DOHH2 (cell line): Measurements from ENCODE around the gene SSPN.

Experiments
- H3F3A ChIP-seq: fragments of 200-600 bp; sonication (generic), shearing (Covaris generic); 2 replicates; pipeline ENCODE4 v1.6.0; 2016; ENCODE audit warnings: antibody characterized with exemption, mild to moderate bottlenecking; ENCODE audit not compliant: control insufficient read depth, insufficient read depth
- H3K27ac ChIP-seq: fragments of 200-600 bp; sonication (generic); 2 replicates; pipeline ENCODE4 v1.5.1; 2014; ENCODE audit warnings: low read depth, mild to moderate bottlenecking, low read length, moderate library complexity
- H3K27me3 ChIP-seq: fragments of 200-600 bp; sonication (generic); 2 replicates; pipeline ENCODE4 v1.6.1; 2014; ENCODE audit warnings: mild to moderate bottlenecking, low read length, mixed read lengths; ENCODE audit not compliant: control insufficient read depth
- H3K36me3 ChIP-seq: fragments of 200-600 bp; sonication (generic); 2 replicates; pipeline ENCODE4 v1.6.1; 2014; ENCODE audit warnings: mild to moderate bottlenecking, low read length, moderate library complexity, mixed read lengths; ENCODE audit not compliant: control insufficient read depth
- H3K4me1 ChIP-seq: fragments of 200-600 bp; sonication (generic); 2 replicates; pipeline ENCODE4 v1.6.1; 2014; ENCODE audit warnings: mild to moderate bottlenecking, low read length, mixed read lengths; ENCODE audit not compliant: control insufficient read depth
- H3K4me2 ChIP-seq: fragments of 200-600 bp; sonication (generic); 2 replicates; pipeline ENCODE4 v1.6.0; 2014; ENCODE audit warnings: mild to moderate bottlenecking, low read length, moderate library complexity
- H3K4me3 ChIP-seq: fragments of 200-600 bp; sonication (generic); 2 replicates; pipeline ENCODE4 v1.5.1; 2014; ENCODE audit warnings: mild to moderate bottlenecking, low read length, mixed read lengths
- H3K79me2 ChIP-seq: fragments of 200-600 bp; sonication (generic); 2 replicates; pipeline ENCODE4 v1.6.1; 2014; ENCODE audit warnings: mild to moderate bottlenecking, low read length, mixed read lengths; ENCODE audit not compliant: control insufficient read depth
- H3K9me2 ChIP-seq: fragments of 200-600 bp; sonication (generic); replicated peaks from 2 replicates; pipeline ENCODE4 v1.6.1; 2014; ENCODE audit warnings: mild to moderate bottlenecking, low read length, mixed read lengths; ENCODE audit not compliant: control insufficient read depth
- H3K9me3 ChIP-seq: fragments of 200-600 bp; sonication (generic); 2 replicates; pipeline ENCODE4 v1.6.1; 2014; ENCODE audit warnings: antibody characterized with exemption, low read length, mixed read lengths; ENCODE audit not compliant: control insufficient read depth, insufficient read depth
- H4K20me1 ChIP-seq: fragments of 200-600 bp; sonication (generic); 2 replicates; pipeline ENCODE4 v1.6.0; 2014; ENCODE audit warnings: low read depth, mild to moderate bottlenecking, antibody characterized with exemption, low read length, moderate library complexity; ENCODE audit not compliant: control insufficient read depth, insufficient read depth
- CTCF ChIP-seq: fragments of 200-600 bp; sonication (generic); IDR thresholded peaks from one replicate; pipeline ENCODE4 v1.5.1; 2014; ENCODE audit warnings: antibody characterized with exemption, mild to moderate bottlenecking, low read depth, low read length; ENCODE audit not compliant: poor library complexity, severe bottlenecking
- EZH2phosphoT487 ChIP-seq: fragments of 200-600 bp; sonication (generic); IDR thresholded peaks from 2 replicates; pipeline ENCODE4 v1.6.1; 2017; ENCODE audit warnings: borderline replicate concordance, mild to moderate bottlenecking, antibody characterized with exemption, low read length, moderate library complexity, mixed read lengths

The SSPN gene

GRCh38 chr12:26278666-26279065 lies 83.3 kb downstream of the SSPN start:
- TF ChIP-seq CTCF (no peak), EZH2phosphoT487 (no peak)
- Histone ChIP-seq H4K20me1 (no peaks in the 10 kb centered on the region), H3K27me3 (no peaks in the 10 kb centered on the region), H3K9me2 (no peaks in the 10 kb centered on the region), H3K4me3 (no peak overlapping the region), H3K4me2 (no peak overlapping the region), H3F3A (no peaks in the 10 kb centered on the region), H3K4me1 (0 out of 2 replicates have a peak, but pooled peaks cover 4% of the 10 kb centered on the region), H3K36me3 (no peaks in the 10 kb centered on the region), H3K27ac (no peak overlapping the region), H3K79me2 (no peaks in the 10 kb centered on the region), H3K9me3 (no peaks in the 10 kb centered on the region)

GRCh38 chr12:26279091-26279490 lies 83.7 kb downstream of the SSPN start:
- no peaks in the 10 kb centered on the region for H3K27me3 ChIP-seq
- no peaks in the 10 kb centered on the region for H3K9me2 ChIP-seq
- TF ChIP-seq EZH2phosphoT487 (no peak), CTCF (no peak)
- no peak overlapping the region for H3K27ac ChIP-seq
- no peak overlapping the region for H3K4me2 ChIP-seq
- no peaks in the 10 kb centered on the region for H3K79me2 ChIP-seq
- H3K9me3 ChIP-seq: no peaks in the 10 kb centered on the region
- H3F3A ChIP-seq: no peaks in the 10 kb centered on the region
- no peaks in the 10 kb centered on the region for H4K20me1 ChIP-seq
- H3K4me3 ChIP-seq: no peak overlapping the region
- 0 out of 2 replicates have a peak, but pooled peaks cover 4% of the 10 kb centered on the region for H3K4me1 ChIP-seq
- no peaks in the 10 kb centered on the region for H3K36me3 ChIP-seq

- 0 out of 2 replicates have a peak, but pooled peaks cover 4% of the 10 kb centered on the region for H3K4me1 ChIP-seq
- no peaks in the 10 kb centered on the region for H3K27me3 ChIP-seq
- H3K79me2 ChIP-seq: no peaks in the 10 kb centered on the region
- H3F3A ChIP-seq: no peaks in the 10 kb centered on the region
- no peaks in the 10 kb centered on the region for H3K9me3 ChIP-seq
- no peaks in the 10 kb centered on the region for H3K36me3 ChIP-seq
- TF ChIP-seq CTCF: no peak
- TF ChIP-seq EZH2phosphoT487: no peak
- H4K20me1 ChIP-seq: no peaks in the 10 kb centered on the region
- no peaks in the 10 kb centered on the region for H3K9me2 ChIP-seq
- no peak overlapping the region for H3K4me2 ChIP-seq
- no peak overlapping the region for H3K27ac ChIP-seq
- no peak overlapping the region for H3K4me3 ChIP-seq
Observed at GRCh38 chr12:26279908-26280307, 84.5 kb downstream of the SSPN start.
